GM19023 (cell line): Measurements from ENCODE around the gene MNT.

Source experiments
- ATAC-seq: cut with Tn5 transposase; IDR thresholded peaks from one replicate; pipeline ENCODE4 v1.9.1; 2021; ENCODE audit warnings: mild to moderate bottlenecking, moderate library complexity; ENCODE audit not compliant: unreplicated experiment

Gene MNT

DNA sequence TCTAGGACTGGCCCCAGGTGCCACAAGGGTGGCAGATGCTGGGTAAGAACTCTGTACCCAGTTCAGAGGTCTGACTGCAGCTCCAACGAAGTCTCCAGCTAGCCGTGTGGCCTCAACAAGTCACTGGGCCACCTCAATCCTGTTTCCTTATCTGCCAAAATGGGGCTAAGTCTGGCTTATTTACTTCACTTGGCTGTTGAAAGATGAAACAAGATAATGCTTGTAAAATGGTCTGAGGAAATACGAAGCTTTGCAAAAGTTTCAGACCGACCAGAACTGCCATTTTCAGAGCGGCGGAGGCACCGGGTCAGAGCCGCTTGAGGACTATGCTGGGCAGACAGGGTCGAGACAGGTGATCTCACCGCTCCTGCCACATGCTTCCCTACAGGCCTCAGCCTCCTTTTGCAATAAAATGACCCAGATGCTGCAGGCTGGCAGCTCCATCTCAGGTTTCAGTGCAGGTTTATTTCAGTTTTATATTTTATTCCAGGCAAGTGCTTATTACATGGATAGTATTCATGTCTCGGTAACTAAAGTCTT is 17.2 kb downstream of the MNT start:
- ATAC-seq = no peak

DNA sequence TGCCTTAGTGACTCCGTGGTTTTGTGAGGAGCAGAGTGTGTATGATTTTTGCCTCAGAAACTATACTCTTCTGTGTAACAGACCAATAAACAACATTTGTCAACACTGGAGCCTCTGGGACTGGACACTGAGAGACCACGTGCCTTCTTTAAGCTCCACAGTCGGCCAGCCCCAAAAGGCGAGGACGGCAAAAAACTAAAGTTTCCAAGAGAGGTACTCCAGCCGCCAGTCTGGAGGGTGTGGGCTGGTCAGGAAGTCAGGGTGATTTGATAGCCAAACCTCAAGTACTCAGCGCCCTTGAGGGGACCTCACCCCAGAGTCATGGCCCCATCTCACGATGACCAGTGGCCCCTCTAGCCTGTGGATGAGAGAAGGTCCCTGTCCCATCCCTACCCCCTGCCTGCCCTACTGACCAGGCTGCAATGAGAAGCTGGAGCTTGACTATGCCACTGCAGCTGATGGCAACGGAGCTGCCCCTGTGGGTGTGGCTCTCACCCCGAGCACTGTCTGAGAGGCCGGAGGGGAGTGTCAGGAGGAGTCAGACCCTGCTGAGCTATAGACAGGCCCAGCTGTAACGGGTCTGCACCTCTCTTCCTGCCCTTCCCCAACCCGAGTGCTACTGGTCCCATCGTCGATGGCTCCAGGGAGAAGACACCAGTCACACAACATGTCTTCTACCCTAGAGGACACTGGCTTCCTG is 19.8 kb downstream of the MNT start:
- ATAC-seq = no peak

DNA sequence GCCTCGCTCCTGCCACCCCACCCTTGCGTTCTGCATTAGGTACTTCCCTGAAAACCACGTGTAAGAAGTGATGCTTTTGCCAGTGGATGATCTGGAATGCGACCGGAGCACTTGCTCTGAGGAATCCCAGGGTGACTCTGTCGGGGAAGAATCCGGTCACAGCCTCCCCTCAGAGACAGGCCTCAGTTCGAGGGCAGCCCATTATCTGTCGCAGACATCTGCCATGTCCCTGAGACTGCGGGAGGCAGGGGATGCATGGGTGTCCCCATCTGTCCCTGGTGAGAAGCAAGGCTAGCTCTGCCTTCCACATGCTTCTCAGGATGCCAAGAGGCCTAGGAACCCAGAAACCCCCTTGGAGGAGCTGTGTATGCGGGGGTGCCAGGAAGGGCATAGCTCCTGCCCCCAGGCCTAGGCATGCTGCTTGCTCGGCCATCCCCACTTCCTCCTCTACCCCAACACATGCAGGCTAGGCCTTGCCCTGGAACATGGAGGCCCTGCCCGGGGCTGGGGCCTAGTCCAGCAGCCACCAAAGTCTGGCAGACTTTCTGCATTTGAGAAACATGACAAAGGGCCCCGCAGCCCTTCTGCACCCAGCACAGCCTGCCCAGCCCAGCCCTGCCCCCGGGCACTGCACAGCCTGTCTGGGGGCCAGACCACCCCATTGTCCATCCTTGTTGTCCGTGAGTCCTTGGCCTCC is 20.5 kb downstream of the MNT start:
- ATAC-seq = no peak

DNA sequence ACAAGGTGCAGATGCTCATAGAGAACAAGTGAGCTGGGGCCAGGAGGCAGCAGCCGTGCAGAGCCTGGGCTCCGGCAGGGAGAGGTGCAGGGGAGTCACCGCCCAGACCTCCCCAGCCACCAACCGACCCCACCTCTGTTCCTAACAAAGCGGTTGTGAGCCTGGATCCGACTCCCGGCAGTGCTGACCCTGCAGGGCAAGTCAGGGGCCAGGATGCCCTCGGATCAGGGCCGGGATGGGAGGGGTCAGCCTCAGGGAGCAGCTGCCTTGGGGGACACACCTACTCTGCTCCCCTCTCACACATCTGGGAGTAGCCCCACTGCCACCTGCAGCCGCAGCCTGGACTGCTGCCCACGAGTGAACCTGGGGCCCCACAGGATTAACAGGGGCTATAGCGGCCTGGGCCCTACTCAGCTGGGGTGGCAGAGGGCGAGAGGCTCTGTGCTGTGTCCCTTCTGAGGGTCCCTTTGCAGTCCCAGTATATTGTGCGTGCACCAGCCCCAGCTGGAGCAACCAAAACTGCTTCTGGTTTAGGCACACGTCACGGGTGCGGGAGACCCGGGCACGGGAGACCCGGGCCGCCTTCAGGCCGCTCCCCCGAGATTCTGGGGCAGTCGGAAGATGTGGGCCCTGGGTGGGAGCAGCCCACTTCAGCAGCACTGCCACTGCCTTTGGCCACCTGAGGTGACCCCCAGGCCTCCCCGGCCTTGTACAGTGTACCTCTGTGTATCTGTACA is 21.2 kb downstream of the MNT start:
- ATAC-seq = no peak

DNA sequence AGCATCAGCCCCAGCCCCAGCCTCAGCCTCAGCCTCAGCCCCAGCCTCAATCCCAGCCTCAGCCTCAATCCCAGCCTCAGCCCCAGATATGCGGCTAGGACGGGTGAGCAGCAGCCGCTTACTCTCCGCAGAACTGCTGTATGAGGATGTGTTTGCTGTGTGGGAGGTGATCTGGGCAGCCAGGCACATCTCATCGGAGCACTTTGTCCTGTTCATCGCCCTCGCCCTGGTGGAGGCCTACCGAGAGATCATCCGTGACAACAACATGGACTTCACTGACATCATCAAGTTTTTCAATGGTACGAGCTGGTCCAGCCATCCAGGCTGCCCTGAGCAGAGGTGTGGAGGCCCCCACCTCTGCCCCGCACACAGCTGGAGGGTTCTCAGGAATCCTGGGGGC is 22.0 kb downstream of the MNT start:
- ATAC-seq = no peak

DNA sequence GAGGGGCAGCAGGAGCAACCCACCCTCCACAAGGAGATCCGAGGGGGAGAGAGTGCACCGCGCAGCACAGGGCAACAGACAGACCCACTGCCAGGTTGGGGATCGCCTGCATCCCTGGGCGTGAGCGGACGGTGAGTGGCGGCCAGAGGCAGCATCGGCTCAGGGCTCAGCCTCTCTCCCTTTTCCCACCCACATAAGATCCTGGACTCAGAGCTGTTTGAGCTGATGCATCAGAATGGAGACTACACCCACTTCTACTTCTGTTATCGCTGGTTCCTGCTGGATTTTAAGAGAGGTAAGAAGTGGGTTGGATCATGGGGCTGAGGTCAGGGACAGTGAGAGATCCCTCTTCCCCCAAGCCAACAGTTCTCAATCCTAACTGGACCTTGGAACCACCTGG is 23.2 kb downstream of the MNT start:
- no peak for ATAC-seq

DNA sequence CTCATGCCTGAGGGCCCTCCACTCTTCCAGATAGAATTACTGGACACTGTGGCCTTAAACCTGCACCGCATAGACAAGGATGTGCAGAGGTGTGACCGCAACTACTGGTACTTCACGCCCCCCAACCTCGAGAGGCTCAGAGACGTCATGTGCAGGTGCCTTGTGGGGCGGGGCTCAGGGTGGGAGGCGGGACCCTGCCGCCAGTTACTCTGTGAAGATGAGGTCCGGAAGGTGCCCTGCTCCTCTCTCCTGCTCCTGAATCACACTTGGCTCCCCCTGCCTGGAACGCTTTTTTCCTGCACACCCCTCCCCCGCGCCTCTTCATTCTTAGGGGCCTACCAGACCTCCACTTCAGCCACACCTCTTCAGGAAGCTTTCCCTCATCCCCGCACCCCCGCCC is 24.8 kb downstream of the MNT start:
- ATAC-seq = no peak

DNA sequence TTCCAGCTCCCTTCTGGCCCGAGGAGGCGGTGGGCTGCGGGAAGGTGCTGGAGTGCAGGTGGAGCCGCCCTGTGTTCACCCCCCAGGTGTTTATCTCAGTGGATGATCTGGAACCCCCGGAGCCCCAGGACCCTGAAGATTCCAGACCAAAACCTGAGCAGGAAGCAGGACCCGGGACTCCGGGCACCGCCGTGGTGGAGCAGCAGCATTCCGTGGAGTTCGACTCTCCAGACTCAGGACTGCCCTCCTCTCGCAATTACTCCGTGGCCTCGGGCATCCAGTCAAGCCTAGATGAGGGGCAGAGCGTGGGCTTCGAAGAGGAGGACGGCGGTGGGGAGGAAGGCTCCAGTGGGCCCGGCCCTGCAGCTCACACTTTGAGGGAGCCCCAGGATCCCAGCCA is 25.5 kb downstream of the MNT start:
- no peak for ATAC-seq

DNA sequence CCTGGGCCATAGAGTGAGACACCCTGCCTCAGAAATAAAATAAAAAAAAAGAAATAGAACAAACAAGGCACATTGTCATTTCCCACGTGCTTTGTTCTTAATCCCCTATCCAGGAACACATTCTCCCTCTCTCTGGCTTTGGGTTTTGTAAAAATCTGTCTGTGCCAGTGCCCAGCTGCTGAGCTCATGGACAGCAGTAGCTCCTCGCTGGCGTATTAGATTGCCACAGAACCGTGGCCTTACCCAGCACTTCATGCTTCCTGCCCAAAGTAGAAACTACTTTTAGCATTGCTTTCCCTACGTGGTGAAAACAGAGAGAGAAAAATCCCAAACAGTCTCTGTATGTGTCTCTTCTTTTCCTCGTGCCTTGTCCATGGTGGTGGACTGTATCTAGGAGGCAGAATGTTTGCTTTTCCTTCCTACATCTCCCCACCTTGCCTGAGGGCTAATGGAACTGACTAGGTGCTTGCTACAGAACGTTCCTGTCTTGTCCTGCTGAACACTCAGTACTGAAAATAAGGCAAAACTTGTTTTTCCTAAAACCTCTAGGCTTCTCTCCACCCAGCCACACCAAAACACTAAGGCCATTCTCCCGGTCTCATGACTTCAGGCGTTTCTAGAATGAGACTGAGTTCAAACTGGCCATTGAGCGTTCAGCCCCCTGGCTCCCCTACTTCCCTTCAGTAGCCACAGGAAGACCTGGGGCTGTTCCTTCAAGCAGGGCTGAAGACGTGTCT is 26.1 kb downstream of the MNT start:
- no peak for ATAC-seq

DNA sequence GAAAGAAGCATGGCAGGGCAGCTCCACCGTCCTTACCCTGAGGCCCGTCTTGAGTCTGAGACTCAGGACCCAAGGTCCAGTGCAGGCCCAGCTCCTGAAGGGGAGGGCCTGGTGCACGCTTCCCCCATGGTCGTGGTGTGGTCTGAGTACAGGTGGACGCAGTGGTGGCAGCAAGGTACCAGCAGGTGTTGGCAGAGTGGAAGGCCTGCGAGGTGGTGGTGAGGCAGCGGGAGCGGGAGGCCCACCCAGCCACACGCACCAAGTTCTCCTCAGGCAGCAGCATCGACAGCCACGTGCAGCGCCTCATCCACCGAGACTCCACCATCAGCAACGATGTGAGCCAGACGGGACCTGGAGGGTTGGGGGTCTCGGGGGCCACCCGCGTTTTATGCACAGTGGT is 27.7 kb downstream of the MNT start:
- no peak for ATAC-seq

DNA sequence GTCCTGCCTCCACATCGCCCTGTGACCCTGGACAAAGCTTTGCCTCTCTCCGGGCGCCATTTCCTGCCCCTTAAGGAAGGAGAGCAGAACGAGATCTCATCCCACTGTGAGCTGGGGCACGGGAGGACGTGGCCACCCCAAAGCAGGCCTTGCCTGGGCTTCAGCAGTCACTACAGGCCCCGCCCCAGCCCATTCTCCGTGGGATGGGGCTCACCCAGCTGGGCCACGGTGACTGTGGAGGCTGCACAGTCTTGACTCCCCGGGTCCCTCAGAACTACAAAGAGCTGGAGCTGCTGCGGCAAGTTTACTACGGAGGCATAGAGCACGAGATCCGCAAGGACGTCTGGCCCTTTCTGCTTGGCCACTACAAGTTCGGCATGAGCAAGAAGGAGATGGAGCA is 28.2 kb downstream of the MNT start:
- ATAC-seq = no peak

DNA sequence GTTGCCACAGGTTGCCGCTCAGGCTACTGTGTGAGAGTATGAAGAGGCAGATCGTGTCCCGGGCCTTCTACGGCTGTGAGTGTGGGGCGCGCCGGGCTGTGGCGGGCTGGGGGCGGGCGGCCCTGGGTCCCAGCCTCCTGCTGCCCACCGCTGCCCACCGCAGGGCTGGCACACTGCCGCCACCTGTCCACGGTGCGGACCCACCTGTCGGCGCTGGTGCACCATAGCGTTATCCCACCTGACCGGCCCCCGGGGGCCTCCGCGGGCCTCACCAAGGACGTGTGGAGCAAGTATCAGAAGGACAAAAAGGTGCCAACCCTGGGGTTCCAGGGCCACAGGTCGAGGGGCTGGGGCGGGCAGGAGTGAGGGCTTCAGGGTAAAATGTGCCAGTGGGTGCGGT is 28.7 kb downstream of the MNT start:
- ATAC-seq = no peak

DNA sequence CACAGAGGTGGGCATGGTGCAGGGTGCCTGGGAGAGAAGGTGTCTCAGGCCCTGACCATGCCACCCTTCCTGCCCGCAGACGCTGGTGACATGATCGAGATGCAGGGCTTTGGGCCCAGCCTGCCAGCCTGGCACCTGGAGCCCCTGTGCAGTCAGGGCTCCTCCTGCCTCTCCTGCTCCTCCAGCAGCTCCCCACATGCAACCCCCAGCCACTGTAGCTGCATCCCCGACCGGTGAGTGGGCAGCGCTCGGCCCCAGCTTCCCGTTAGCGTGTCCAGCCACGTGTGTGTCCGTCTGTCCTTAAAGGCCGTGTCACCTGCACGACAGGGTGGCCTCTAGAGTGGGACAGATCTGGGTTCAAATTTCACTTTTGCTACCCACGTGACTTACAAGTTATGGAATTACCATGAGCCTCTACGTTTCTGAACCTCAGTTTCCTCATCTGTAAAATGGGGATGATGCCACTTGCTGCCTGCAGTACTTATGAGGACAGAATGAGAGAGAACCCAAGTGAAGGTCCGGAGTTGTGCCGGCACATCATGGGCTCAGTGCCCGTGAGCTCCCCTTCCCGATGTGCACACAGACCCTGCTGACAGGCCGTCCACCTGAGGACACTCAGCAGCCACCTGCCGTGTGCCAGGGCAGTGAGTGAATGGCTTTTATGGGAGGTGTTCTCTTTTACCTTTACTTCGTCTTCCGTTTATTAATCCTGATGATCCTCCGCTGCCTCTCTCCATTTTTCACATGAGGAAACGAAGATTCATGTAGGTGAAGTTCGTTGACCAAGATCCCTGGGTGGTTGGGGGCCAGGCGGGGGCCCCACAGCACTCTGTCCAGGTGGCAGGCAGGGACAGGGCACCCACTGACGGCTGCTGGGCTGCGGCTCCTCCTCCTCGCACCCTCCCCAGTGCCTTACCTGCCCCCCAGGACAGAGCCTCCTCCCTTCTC is 29.4 kb downstream of the MNT start:
- no peak for ATAC-seq

DNA sequence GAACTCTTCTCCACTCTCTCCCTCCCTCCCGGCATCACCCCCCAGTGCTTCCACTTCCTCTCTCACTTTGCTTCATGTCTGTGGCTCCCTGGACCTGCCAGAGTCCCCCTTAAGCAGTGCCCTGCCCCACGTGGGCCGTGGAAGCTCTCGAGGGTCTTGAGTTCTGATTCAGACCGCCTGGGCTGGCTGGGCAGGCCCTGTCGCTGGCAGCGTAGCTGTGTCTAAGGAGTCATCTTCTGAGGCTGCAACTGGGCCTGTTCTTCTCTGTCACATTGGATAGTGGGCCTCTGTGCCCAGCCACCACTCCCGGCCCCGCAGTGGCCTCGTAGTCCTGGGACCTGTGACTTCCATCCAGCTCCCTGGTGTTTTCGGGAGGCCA is 30.7 kb downstream of the MNT start:
- ATAC-seq = no peak

DNA sequence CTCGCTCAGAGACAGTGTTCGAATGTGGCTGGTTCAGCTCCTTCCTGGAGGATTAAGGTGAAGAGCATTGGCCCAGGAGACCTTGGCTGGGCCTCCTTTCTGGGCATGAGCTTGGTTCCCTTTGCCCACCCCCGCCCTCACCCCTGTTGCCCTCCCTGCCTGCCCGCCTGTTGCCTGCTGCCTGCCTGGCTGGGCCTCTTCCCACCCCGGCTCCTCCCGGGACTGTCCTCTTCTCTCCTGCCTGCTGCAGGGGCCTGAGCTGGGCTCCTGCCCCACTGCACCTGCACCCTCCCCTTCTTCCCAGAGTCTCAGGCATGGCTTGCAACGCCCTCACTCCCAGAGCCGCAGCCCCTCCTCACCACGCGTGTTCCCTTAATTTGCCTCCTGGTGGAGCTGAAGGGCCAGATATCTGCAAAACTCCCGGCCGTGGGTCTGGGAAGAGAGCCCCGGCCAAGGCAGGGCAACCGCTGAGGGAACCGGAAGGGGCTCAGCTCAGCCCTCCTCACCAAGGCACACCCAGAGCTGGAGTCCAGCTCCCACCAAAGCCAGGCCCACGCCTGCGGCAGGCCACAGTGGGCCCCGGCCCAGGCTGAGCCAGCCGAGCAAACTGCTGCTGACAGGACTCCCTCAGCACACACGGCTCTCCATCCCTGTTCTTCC is 31.2 kb downstream of the MNT start:
- ATAC-seq = no peak

DNA sequence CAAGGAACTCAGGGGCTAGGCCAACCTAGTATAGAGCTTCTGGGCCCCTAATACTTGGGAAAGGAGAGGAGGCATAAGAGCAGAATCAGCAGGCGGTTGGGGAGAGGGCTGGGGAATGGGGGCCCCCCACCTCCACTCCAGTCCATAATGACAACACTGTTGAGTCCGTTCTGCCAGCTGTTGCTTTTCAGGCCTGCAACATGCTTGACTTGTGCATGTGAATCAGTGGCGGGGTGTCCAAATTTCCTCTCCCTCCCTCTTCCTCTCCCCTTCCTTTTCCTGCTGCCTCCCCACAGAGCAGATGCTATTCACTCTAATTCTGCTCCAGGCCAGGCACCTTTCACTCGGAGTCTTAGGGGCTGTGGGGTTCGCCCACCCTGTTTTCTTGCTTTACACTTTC is 31.8 kb downstream of the MNT start:
- no peak for ATAC-seq

DNA sequence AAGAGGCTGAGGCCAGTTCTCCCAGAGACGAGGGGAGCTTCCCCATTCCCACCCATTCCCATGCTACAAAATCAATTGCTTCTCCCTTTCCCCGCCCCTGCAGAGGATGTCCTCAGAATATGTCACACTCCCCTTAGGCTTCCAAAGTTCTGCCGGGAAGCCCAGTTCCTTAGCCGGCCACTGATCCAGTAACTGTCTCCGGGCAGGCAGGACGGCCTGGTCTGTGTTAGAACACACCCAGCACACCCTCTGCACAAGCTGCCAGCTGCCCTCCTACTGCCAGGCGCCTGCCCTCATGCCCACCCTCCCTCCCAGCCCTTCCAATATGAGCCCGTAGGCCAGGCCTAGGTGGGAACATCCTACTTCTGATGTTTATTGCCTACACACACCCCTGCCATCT is 32.5 kb downstream of the MNT start:
- ATAC-seq = no peak

DNA sequence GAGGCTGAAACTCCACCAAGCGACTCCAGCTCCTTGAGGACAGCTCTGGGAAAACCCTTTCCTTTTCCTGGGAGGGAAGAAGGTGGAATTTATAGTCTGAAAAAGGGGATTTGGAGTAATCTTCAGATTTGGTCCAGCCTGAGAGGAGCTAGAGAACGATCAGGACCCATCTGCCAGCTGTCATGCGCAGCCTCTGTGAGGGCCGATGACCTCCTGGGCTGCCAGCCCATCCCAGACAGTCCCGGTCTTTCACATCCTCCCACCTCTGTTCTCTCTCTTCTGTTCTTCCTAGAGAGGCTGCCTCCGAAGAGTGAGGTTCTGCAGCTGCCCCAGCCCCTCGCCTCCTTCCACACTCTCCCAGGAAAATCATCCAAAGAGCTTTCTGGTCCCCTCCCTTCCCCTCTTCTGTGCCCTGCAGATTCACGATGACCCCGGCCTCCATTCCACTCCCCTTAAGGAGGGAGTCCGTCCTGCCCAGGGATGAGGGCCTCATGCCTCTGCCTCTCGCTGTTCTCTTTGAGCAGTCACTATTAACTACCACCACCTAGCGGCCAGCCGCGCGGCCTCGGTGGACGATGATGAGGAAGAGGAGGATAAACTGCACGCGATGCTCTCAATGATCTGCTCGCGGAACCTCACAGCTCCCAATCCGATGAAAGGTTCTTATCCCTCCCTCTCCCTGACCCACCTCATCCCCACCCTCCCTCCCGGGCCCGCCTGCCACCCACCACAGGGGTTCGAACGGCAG is 33.9 kb downstream of the MNT start:
- no peak for ATAC-seq

DNA sequence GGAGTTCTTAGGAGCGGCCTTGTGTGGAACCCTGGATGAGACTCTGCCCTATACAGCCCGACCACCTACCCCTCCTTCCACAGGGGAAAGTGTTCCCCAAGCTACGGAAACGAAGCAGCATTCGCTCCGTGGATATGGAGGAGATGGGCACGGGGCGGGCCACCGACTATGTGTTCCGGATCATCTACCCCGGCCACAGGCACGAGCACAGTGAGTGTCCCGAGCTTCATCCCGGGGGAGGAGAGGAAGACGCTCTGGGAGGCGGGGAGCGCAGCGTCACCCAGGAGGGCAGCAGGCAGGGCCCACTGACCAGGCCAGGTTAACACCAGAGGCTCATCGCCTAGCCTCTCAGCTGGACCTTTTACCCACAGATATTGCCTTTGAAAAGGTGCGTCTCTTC is 35.7 kb downstream of the MNT start:
- ATAC-seq = no peak
